Neural cell (in vitro differentiated cells): Measurements from ENCODE around the gene FAM171A1. TPM values are rescaled to one million over a fixed set of nuclear protein-coding genes. Genes with fewer than 3 reads are reported as not detected.

Experiments
- H2AFZ ChIP-seq: fragments of 200-600, 300-800 bp; sonication (generic), shearing (Covaris generic); 2 replicates; pipeline ENCODE4 v1.6.0; 2014; ENCODE audit warnings: low read depth, mild to moderate bottlenecking, antibody characterized with exemption, low read length, moderate library complexity
- H3F3A ChIP-seq: fragments of 200-600 bp; shearing (Covaris generic); 2 replicates; pipeline ENCODE4 v1.6.1; 2016; ENCODE audit warnings: mild to moderate bottlenecking, moderate library complexity, mixed read lengths, antibody characterized with exemption, low read length; ENCODE audit not compliant: insufficient read depth, poor library complexity, severe bottlenecking
- H3K27ac ChIP-seq: fragments of 200-600, 300-800 bp; sonication (generic), shearing (Covaris generic); 2 replicates; pipeline ENCODE4 v1.5.1; 2014; ENCODE audit warnings: mild to moderate bottlenecking, low read length, moderate library complexity
- H3K27me3 ChIP-seq: fragments of 300-800, 200-600 bp; sonication (generic), shearing (Covaris generic); 2 replicates; pipeline ENCODE4 v1.6.0; 2014; ENCODE audit warnings: mild to moderate bottlenecking, low read depth, low read length, moderate library complexity; ENCODE audit not compliant: insufficient read depth
- H3K36me3 ChIP-seq: fragments of 300-800, 200-600 bp; sonication (generic), shearing (Covaris generic); 2 replicates; pipeline ENCODE4 v1.5.1; 2014; ENCODE audit warnings: mild to moderate bottlenecking, antibody characterized with exemption, low read length, moderate library complexity; ENCODE audit not compliant: insufficient read depth
- H3K4me2 ChIP-seq: fragments of 300-800, 200-600 bp; sonication (generic), shearing (Covaris generic); 2 replicates; pipeline ENCODE4 v1.6.0; 2014; ENCODE audit warnings: mild to moderate bottlenecking, low read length
- H3K4me3 ChIP-seq: fragments of 300-800, 200-600 bp; sonication (generic), shearing (Covaris generic); 2 replicates; pipeline ENCODE4 v1.5.1; 2014; ENCODE audit warnings: mild to moderate bottlenecking, low read length, moderate library complexity
- H3K79me2 ChIP-seq: fragments of 200-600 bp; shearing (Covaris generic); replicated peaks from 2 replicates; pipeline ENCODE4 v1.6.0; 2014; ENCODE audit warnings: mild to moderate bottlenecking, low read length, moderate library complexity; ENCODE audit not compliant: insufficient read depth
- H3K9ac ChIP-seq: fragments of 300-800, 200-600 bp; sonication (generic), shearing (Covaris generic); 2 replicates; pipeline ENCODE4 v1.6.1; 2016; ENCODE audit warnings: mild to moderate bottlenecking, low read length, mixed read lengths
- H3K9me2 ChIP-seq: fragments of 200-600 bp; shearing (Covaris generic); 2 replicates; pipeline ENCODE4 v1.6.1; 2016; ENCODE audit warnings: mild to moderate bottlenecking, low read length, mixed read lengths; ENCODE audit not compliant: insufficient read depth
- H3K9me3 ChIP-seq: fragments of 200-600, 300-800 bp; sonication (generic), shearing (Covaris generic); 2 replicates; pipeline ENCODE4 v1.6.1; 2016; ENCODE audit warnings: mild to moderate bottlenecking, mixed run types, low read length, moderate library complexity, mixed read lengths
- H4K20me1 ChIP-seq: fragments of 200-600 bp; shearing (Covaris generic); 2 replicates; pipeline ENCODE4 v1.6.1; 2016; ENCODE audit warnings: mild to moderate bottlenecking, mixed run types; ENCODE audit not compliant: insufficient read depth
- CTCF ChIP-seq: fragments of 450-650 bp; IDR thresholded peaks from 2 replicates; pipeline ENCODE4 v1.5.1; 2014; ENCODE audit warnings: antibody characterized with exemption, mild to moderate bottlenecking, moderate library complexity; ENCODE audit not compliant: poor library complexity, severe bottlenecking
- EP300 ChIP-seq: fragments of 450-650 bp; conservative IDR thresholded peaks from 2 replicates; pipeline ENCODE4 v1.6.1; 2014; ENCODE audit warnings: antibody characterized with exemption, mild to moderate bottlenecking, moderate library complexity; ENCODE audit not compliant: poor library complexity, severe bottlenecking
- EZH2 ChIP-seq: fragments of 200-600, 300-800 bp; shearing (Covaris generic), sonication (generic); IDR thresholded peaks from 2 replicates; pipeline ENCODE4 v1.6.1; 2014; ENCODE audit warnings: antibody characterized with exemption, low read length, borderline replicate concordance, mild to moderate bottlenecking; ENCODE audit not compliant: insufficient read depth, poor library complexity, severe bottlenecking
- MXI1 ChIP-seq: fragments of 450-650 bp; conservative IDR thresholded peaks from 2 replicates; pipeline ENCODE4 v1.6.1; 2014; ENCODE audit warnings: antibody characterized with exemption, mild to moderate bottlenecking; ENCODE audit not compliant: poor library complexity, severe bottlenecking
- POLR2AphosphoS5 ChIP-seq: IDR thresholded peaks from 2 replicates; pipeline ENCODE4 v1.6.1; 2012
- RAD21 ChIP-seq: fragments of 450-650 bp; conservative IDR thresholded peaks from 2 replicates; pipeline ENCODE4 v1.6.1; 2014; ENCODE audit warnings: antibody characterized with exemption, mild to moderate bottlenecking, moderate library complexity
- REST ChIP-seq: IDR thresholded peaks from 2 replicates; pipeline ENCODE4 v1.6.1; 2012; ENCODE audit warnings: borderline replicate concordance
- SMC3 ChIP-seq: fragments of 450-650 bp; conservative IDR thresholded peaks from 2 replicates; pipeline ENCODE4 v1.6.1; 2014; ENCODE audit warnings: antibody characterized with exemption, mild to moderate bottlenecking, moderate library complexity; ENCODE audit not compliant: poor library complexity
- TAF1 ChIP-seq: IDR thresholded peaks from 2 replicates; pipeline ENCODE4 v1.6.1; 2012; ENCODE audit warnings: low read depth
- polyA plus RNA-seq: library from polyadenylated mRNA; depleted of rRNA; stranded (reverse); fragments of >200 nt; gene quantifications from 2 replicates; pipeline ENCODE4 v1.2.3, GENCODE V29; 2014

Gene FAM171A1
- polyA plus RNA-seq, 1 donor from 2014 or later = 28.8 TPM

GRCh38 chr10:15188603-15189002 lies 182.5 kb downstream of the FAM171A1 start:
- Histone ChIP-seq H3K27me3 (no peaks in the 10 kb centered on the region), H3K27ac (no peak overlapping the region), H3K79me2 (no peaks in the 10 kb centered on the region), H4K20me1 (no peaks in the 10 kb centered on the region), H3K36me3 (no peaks in the 10 kb centered on the region), H3K4me3 (no peak overlapping the region), H3K9me3 (no peaks in the 10 kb centered on the region), H3F3A (no peaks in the 10 kb centered on the region), H3K9me2 (no peaks in the 10 kb centered on the region), H2AFZ (no peak overlapping the region), H3K9ac (no peak overlapping the region), H3K4me2 (no peak overlapping the region)
- TF ChIP-seq EZH2 = no peak

- H3K27me3 ChIP-seq = no peaks in the 10 kb centered on the region
- no peak overlapping the region for H3K4me2 ChIP-seq
- H3K9me3 ChIP-seq = no peaks in the 10 kb centered on the region
- no peak overlapping the region for H2AFZ ChIP-seq
- no peaks in the 10 kb centered on the region for H4K20me1 ChIP-seq
- no peaks in the 10 kb centered on the region for H3K79me2 ChIP-seq
- no peak overlapping the region for H3K4me3 ChIP-seq
- no peaks in the 10 kb centered on the region for H3K36me3 ChIP-seq
- TF ChIP-seq EP300 = no peak
- no peak for TF ChIP-seq SMC3
- TF ChIP-seq TAF1 = no peak
- TF ChIP-seq REST = no peak
- no peak for TF ChIP-seq POLR2AphosphoS5
- no peak for TF ChIP-seq EZH2
- TF ChIP-seq MXI1 = no peak
- no peak for TF ChIP-seq CTCF
- TF ChIP-seq RAD21 = no peak
- no peak overlapping the region for H3K9ac ChIP-seq
- no peak overlapping the region for H3K27ac ChIP-seq
- no peaks in the 10 kb centered on the region for H3K9me2 ChIP-seq
- H3F3A ChIP-seq = no peaks in the 10 kb centered on the region
Observed at GRCh38 chr10:15183689-15184481, 187.2 kb downstream of the FAM171A1 start.
